H9 (cell line): ENCODE results near the gene CTIF. TPM values are rescaled to one million over a fixed set of nuclear protein-coding genes. Genes with fewer than 3 reads are reported as not detected.

Experiments used
- DNase-seq: peaks from one replicate; pipeline ENCODE4 v3.0.0-alpha.2; 2017
- H2AFZ ChIP-seq: one replicate; pipeline ENCODE4 v1.6.1; 2013; ENCODE audit warnings: mild to moderate bottlenecking, low read length, control low read depth, moderate library complexity
- H2AK5ac ChIP-seq: 2 replicates; pipeline ENCODE4 v1.6.1; 2013; ENCODE audit warnings: low read length, control low read depth, mixed read lengths; ENCODE audit not compliant: insufficient read length
- H2BK120ac ChIP-seq: one replicate; pipeline ENCODE4 v1.6.1; 2013; ENCODE audit warnings: low read depth, mild to moderate bottlenecking, low read length, control low read depth, inconsistent platforms; ENCODE audit not compliant: poor library complexity, severe bottlenecking
- H2BK12ac ChIP-seq: 2 replicates; pipeline ENCODE4 v1.6.1; 2013; ENCODE audit warnings: low read length, control low read depth, mixed read lengths, low read depth; ENCODE audit not compliant: insufficient read length
- H2BK15ac ChIP-seq: 2 replicates; pipeline ENCODE4 v1.6.1; 2013; ENCODE audit warnings: low read depth, low read length, control low read depth
- H2BK20ac ChIP-seq: one replicate; pipeline ENCODE4 v1.6.1; 2013; ENCODE audit warnings: low read depth, mild to moderate bottlenecking, low read length, control low read depth, inconsistent platforms; ENCODE audit not compliant: poor library complexity, severe bottlenecking
- H2BK5ac ChIP-seq: 2 replicates; pipeline ENCODE4 v1.6.1; 2013; ENCODE audit warnings: low read length, control low read depth, mixed read lengths; ENCODE audit not compliant: insufficient read length
- H3K14ac ChIP-seq: 2 replicates; pipeline ENCODE4 v1.6.1; 2013; ENCODE audit warnings: low read length, control low read depth; ENCODE audit not compliant: insufficient read depth
- H3K18ac ChIP-seq: 2 replicates; pipeline ENCODE4 v1.6.1; 2013; ENCODE audit warnings: low read depth, mild to moderate bottlenecking, mixed read lengths, low read length, control low read depth; ENCODE audit not compliant: insufficient read length
- H3K23ac ChIP-seq: 2 replicates; pipeline ENCODE4 v1.6.1; 2013; ENCODE audit warnings: low read length, control low read depth, mixed read lengths, low read depth; ENCODE audit not compliant: insufficient read length
- H3K23me2 ChIP-seq: 2 replicates; pipeline ENCODE4 v1.6.1; 2013; ENCODE audit warnings: low read depth, mild to moderate bottlenecking, mixed read lengths, low read length, control low read depth; ENCODE audit not compliant: insufficient read length, poor library complexity, severe bottlenecking
- H3K27ac ChIP-seq: 2 replicates; pipeline ENCODE4 v1.5.1; 2013; ENCODE audit warnings: low read length, control low read depth, mixed read lengths, low read depth; ENCODE audit not compliant: insufficient read length
- H3K27me3 ChIP-seq: 2 replicates; pipeline ENCODE4 v1.6.1; 2013; ENCODE audit warnings: low read length, control low read depth, inconsistent platforms; ENCODE audit not compliant: insufficient read depth
- H3K4ac ChIP-seq: 2 replicates; pipeline ENCODE4 v1.6.1; 2013; ENCODE audit warnings: low read depth, mild to moderate bottlenecking, control low read depth, inconsistent platforms, low read length, moderate library complexity
- H3K4me1 ChIP-seq: 2 replicates; pipeline ENCODE4 v1.6.1; 2013; ENCODE audit warnings: low read length, control low read depth, inconsistent platforms; ENCODE audit not compliant: insufficient read depth
- H3K4me2 ChIP-seq: 2 replicates; pipeline ENCODE4 v1.6.1; 2013; ENCODE audit warnings: low read length, control low read depth, mixed read lengths; ENCODE audit not compliant: insufficient read length, insufficient read depth
- H3K56ac ChIP-seq: 2 replicates; pipeline ENCODE4 v1.6.1; 2013; ENCODE audit warnings: low read depth, mild to moderate bottlenecking, mixed read lengths, low read length, control low read depth; ENCODE audit not compliant: insufficient read length
- H3K79me1 ChIP-seq: 2 replicates; pipeline ENCODE4 v1.6.1; 2013; ENCODE audit warnings: low read depth, mild to moderate bottlenecking, moderate library complexity, low read length, control low read depth, inconsistent platforms; ENCODE audit not compliant: insufficient read depth, poor library complexity, severe bottlenecking
- H3K79me2 ChIP-seq: 2 replicates; pipeline ENCODE4 v1.6.1; 2013; ENCODE audit warnings: low read length, control low read depth, inconsistent platforms; ENCODE audit not compliant: insufficient read depth
- H3K9ac ChIP-seq: 2 replicates; pipeline ENCODE4 v1.6.1; 2013; ENCODE audit warnings: low read length, control low read depth, mixed read lengths; ENCODE audit not compliant: insufficient read length; ENCODE audit errors: extremely low read depth
- H3K9me3 ChIP-seq: one replicate; pipeline ENCODE4 v1.6.1; 2013; ENCODE audit warnings: low read depth, low read length, inconsistent platforms; ENCODE audit not compliant: control insufficient read depth
- H3T11ph ChIP-seq: one replicate; pipeline ENCODE4 v1.6.1; 2013; ENCODE audit warnings: mild to moderate bottlenecking, low read length, control low read depth, inconsistent platforms
- H4K20me1 ChIP-seq: one replicate; pipeline ENCODE4 v1.6.1; 2013; ENCODE audit not compliant: control insufficient read depth, insufficient read length, insufficient read depth
- H4K5ac ChIP-seq: 2 replicates; pipeline ENCODE4 v1.6.1; 2013; ENCODE audit warnings: low read depth, mild to moderate bottlenecking, mixed read lengths, low read length, control low read depth; ENCODE audit not compliant: insufficient read length
- H4K8ac ChIP-seq: replicated peaks from 2 replicates; pipeline ENCODE4 v1.6.1; 2013; ENCODE audit warnings: low read length, control low read depth, mixed read lengths, low read depth; ENCODE audit not compliant: insufficient read length
- H4K91ac ChIP-seq: 2 replicates; pipeline ENCODE4 v1.6.1; 2013; ENCODE audit warnings: low read depth, mild to moderate bottlenecking, moderate library complexity, mixed read lengths, low read length, control low read depth; ENCODE audit not compliant: insufficient read length
- H3K27ac Mint-ChIP-seq, 3 experiments: 2 replicates in 2 of 3; 3 replicates in 1 of 3; pipeline ENCODE4 v1.8.0; 2020 to 2021; ENCODE audit warnings: mixed read lengths in 3 of 3, mild to moderate bottlenecking in 1 of 3, moderate library complexity in 1 of 3
- H3K27me3 Mint-ChIP-seq: 2 replicates; pipeline ENCODE4 v1.8.0; 2021; ENCODE audit warnings: low read depth, mild to moderate bottlenecking, moderate library complexity, mixed read lengths
- H3K36me3 Mint-ChIP-seq, 3 experiments: 2 replicates in 2 of 3; 3 replicates in 1 of 3; pipeline ENCODE4 v1.8.0; 2020 to 2021; ENCODE audit warnings: low read depth in 3 of 3, mixed read lengths in 3 of 3; ENCODE audit not compliant: insufficient read depth in 1 of 3
- H3K4me1 Mint-ChIP-seq, 2 experiments: 2 replicates each; pipeline ENCODE4 v1.8.0; 2020; ENCODE audit warnings: mixed read lengths in 2 of 2
- H3K4me3 Mint-ChIP-seq, 2 experiments: 2 replicates in 1 of 2; 3 replicates in 1 of 2; pipeline ENCODE4 v1.8.0; 2020 to 2021; ENCODE audit warnings: mild to moderate bottlenecking in 2 of 2, mixed read lengths in 2 of 2, moderate library complexity in 1 of 2
- H3K9me3 Mint-ChIP-seq, 2 experiments: 2 replicates in 1 of 2; 3 replicates in 1 of 2; pipeline ENCODE4 v1.8.0; 2020; ENCODE audit warnings: mild to moderate bottlenecking in 2 of 2, mixed read lengths in 2 of 2, moderate library complexity in 1 of 2
- WGBS: extraction: QIAGEN DNeasy Blood & Tissue Kit; methylation state at CpG from one replicate; pipeline ENCODE4 v1.1.7; 2013; ENCODE audit warnings: missing lambda C conversion rate, low lambda C conversion rate, mixed read lengths; ENCODE audit not compliant: insufficient read length; ENCODE audit errors: extremely low coverage; 5-methylcytosine and 5-hydroxymethylcytosine counted together
- total RNA-seq: library from RNA; stranded (reverse); gene quantifications from 2 replicates; pipeline ENCODE4 v1.2.1, GENCODE V29; 2021
- TF ChIP-seq, protein P1 (sequence below): fragments of 200-600 bp; sonication (generic); conservative IDR thresholded peaks from 3 replicates; pipeline ENCODE4 v1.8.0; 2021; ENCODE audit warnings: antibody characterized with exemption, mild to moderate bottlenecking

CTIF gene
- total RNA-seq, 1 experiment from 2014 or later: 15.8 TPM

DNA sequence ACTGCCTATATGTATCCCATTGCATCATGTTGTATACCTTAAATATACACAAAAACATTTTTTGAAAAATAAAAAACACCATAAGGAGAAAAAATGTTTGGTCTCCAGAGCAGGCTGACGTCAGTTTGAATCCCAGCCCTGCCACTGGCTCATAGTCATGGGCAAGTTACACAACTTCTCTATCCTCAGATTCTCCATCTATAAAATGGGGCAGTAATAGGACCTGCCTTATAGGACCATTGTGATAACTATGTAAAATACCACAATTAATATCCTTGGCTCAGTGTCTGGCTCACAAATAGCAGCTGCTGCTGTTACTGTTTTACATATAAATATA, 276.3 kb downstream of the CTIF start:
- no peak overlapping the region for H4K91ac ChIP-seq
- H3K9me3 ChIP-seq: no peaks in the 10 kb centered on the region
- Mint-ChIP-seq H3K4me3 (no peak overlapping the region), H3K27me3 (no peaks in the 10 kb centered on the region), H3K4me1 (no peaks in the 10 kb centered on the region), H3K9me3 (no peaks in the 10 kb centered on the region), H3K27ac (no peak overlapping the region), H3K36me3 (peaks cover 0 to 4% (median 0%) of the 10 kb centered on the region in 3 experiments; a peak in 1 of 7 replicates)
- no peaks in the 10 kb centered on the region for H3K23me2 ChIP-seq
- no peak overlapping the region for H3K27ac ChIP-seq
- no peaks in the 10 kb centered on the region for H3K79me2 ChIP-seq
- H2BK5ac ChIP-seq: no peak overlapping the region
- WGBS: no CpG with 5 or more reads among the region's 1 CpG
- TF ChIP-seq, protein P1, sequence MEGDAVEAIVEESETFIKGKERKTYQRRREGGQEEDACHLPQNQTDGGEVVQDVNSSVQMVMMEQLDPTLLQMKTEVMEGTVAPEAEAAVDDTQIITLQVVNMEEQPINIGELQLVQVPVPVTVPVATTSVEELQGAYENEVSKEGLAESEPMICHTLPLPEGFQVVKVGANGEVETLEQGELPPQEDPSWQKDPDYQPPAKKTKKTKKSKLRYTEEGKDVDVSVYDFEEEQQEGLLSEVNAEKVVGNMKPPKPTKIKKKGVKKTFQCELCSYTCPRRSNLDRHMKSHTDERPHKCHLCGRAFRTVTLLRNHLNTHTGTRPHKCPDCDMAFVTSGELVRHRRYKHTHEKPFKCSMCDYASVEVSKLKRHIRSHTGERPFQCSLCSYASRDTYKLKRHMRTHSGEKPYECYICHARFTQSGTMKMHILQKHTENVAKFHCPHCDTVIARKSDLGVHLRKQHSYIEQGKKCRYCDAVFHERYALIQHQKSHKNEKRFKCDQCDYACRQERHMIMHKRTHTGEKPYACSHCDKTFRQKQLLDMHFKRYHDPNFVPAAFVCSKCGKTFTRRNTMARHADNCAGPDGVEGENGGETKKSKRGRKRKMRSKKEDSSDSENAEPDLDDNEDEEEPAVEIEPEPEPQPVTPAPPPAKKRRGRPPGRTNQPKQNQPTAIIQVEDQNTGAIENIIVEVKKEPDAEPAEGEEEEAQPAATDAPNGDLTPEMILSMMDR: no peak
- H3K4me1 ChIP-seq: no peaks in the 10 kb centered on the region
- no peak overlapping the region for H3K14ac ChIP-seq
- H3K18ac ChIP-seq: no peak overlapping the region
- no peaks in the 10 kb centered on the region for H3K79me1 ChIP-seq
- no peak overlapping the region for H3K23ac ChIP-seq
- no peaks in the 10 kb centered on the region for H4K20me1 ChIP-seq
- H2AK5ac ChIP-seq: no peak overlapping the region
- no peak overlapping the region for H4K8ac ChIP-seq
- DNase-seq: no peak
- H3K4ac ChIP-seq: no peak overlapping the region
- no peak overlapping the region for H3K9ac ChIP-seq
- H3K27me3 ChIP-seq: no peaks in the 10 kb centered on the region
- no peak overlapping the region for H3T11ph ChIP-seq
- no peak overlapping the region for H4K5ac ChIP-seq
- H2BK15ac ChIP-seq: no peak overlapping the region
- no peak overlapping the region for H2BK20ac ChIP-seq
- no peak overlapping the region for H3K56ac ChIP-seq
- H2BK12ac ChIP-seq: no peak overlapping the region
- H3K4me2 ChIP-seq: no peak overlapping the region
- H2BK120ac ChIP-seq: no peak overlapping the region
- no peak overlapping the region for H2AFZ ChIP-seq
